Fibroblast of pulmonary artery (primary cell): ENCODE data around the gene DUSP11.
"Not testable (repeated sequence)": the region's sequence is repeated elsewhere in the genome, so short reads cannot be mapped to it uniquely, and the experiment has no call there.

Experiments
- DNase-seq: peaks from one replicate; pipeline ENCODE4 v3.0.0-alpha.2; 2010; ENCODE audit warnings: low read depth
- H3K4me3 ChIP-seq: replicated peaks from 2 replicates; pipeline ENCODE4 v1.5.1; 2011; ENCODE audit warnings: low read depth, mild to moderate bottlenecking, control low read depth, low read length, moderate library complexity
- TF ChIP-seq, protein P1 (sequence below): IDR thresholded peaks from 2 replicates; pipeline ENCODE4 v1.5.1; 2011; ENCODE audit warnings: mild to moderate bottlenecking, control low read depth, low read length, inconsistent platforms; ENCODE audit errors: missing control alignments

The DUSP11 gene

GRCh38 chr2:73759285-73759764, 20.6 kb downstream of the DUSP11 start:
- peak; percentile 82 for DNase-seq
- no peak overlapping the region for H3K4me3 ChIP-seq
- TF ChIP-seq, protein P1, sequence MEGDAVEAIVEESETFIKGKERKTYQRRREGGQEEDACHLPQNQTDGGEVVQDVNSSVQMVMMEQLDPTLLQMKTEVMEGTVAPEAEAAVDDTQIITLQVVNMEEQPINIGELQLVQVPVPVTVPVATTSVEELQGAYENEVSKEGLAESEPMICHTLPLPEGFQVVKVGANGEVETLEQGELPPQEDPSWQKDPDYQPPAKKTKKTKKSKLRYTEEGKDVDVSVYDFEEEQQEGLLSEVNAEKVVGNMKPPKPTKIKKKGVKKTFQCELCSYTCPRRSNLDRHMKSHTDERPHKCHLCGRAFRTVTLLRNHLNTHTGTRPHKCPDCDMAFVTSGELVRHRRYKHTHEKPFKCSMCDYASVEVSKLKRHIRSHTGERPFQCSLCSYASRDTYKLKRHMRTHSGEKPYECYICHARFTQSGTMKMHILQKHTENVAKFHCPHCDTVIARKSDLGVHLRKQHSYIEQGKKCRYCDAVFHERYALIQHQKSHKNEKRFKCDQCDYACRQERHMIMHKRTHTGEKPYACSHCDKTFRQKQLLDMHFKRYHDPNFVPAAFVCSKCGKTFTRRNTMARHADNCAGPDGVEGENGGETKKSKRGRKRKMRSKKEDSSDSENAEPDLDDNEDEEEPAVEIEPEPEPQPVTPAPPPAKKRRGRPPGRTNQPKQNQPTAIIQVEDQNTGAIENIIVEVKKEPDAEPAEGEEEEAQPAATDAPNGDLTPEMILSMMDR, result no peak

- DNase-seq, H3K4me3 ChIP-seq: not testable (repeated sequence)
These were observed 25.6 kb downstream of the DUSP11 start for GRCh38 chr2:73754332-73754731.

DNA sequence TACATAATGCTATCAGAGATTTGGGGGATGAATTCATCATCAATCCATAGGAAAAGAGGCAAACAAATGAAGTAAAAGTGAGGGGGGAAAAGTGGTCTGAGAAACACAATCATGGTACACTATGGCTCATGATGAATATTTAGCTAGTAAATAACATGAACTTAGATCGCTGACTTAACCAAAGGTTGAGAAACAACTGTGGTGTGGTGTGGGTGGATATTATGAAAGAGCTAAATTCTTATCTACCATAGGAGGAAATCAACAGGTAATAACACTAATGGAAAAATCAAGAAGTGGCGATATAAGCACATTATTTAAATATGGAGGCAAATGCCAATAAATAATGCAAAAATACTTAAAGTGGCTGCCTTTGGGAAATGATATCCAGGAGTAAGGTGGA, 30.6 kb downstream of the DUSP11 start:
- TF ChIP-seq, protein P1, result no peak
- no peak overlapping the region for H3K4me3 ChIP-seq
- DNase-seq, result no peak

GRCh38 chr2:73746877-73747208, 33.1 kb downstream of the DUSP11 start:
- TF ChIP-seq, protein P1, result no peak
- H3K4me3 ChIP-seq, result no peak overlapping the region
- DNase-seq, result no peak

- H3K4me3 ChIP-seq, result no peak overlapping the region
- TF ChIP-seq, protein P1, result no peak
- DNase-seq, result no peak
These were observed 33.7 kb downstream of the DUSP11 start for GRCh38 chr2:73746015-73746876.

DNA sequence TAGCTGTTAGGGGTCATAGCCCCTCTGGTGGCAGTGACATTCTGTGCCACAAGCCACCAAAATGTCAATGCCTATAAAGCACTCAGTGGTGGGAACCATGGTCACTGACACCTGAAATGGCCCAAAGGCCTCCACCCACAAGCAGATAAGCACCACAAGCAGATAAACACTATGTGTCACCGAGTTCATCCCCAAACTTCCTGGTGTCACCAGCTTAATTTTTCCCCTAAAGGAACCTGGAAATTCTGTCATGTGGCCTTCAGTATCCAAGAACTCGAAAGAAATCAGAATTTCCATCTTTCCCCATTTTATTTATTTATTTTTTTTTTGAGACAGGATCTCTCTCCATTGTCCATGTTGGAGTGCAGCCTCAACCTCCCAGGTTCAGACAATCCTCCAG, 39.1 kb downstream of the DUSP11 start:
- DNase-seq, result no peak
- no peak overlapping the region for H3K4me3 ChIP-seq
- TF ChIP-seq, protein P1, result no peak

DNA sequence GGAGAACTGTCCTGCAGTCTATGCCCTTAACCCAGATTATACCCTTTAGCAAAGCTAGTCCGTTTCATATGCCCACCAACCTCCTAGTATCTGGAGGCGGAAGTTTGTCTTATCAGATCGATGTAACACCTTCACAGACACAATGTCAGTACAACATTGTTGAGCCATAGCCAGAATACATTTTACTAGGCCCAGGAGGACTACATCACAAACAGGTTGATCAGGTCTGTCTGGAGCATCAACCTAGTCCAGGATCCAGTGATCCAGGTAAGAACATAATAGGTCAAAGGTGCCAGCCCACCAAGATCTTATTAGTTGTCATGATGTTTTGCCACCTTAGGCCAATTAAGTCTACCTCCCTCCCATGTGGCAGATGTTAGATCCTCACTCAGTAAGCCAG, 40.8 kb downstream of the DUSP11 start:
- DNase-seq, result no peak
- TF ChIP-seq, protein P1, result no peak
- H3K4me3 ChIP-seq, result no peak overlapping the region
